ENCODE data around the gene RCBTB1.
"Not testable (repeated sequence)": the region's sequence is repeated elsewhere in the genome, so short reads cannot be mapped to it uniquely, and the experiment has no call there.

Gene RCBTB1

GRCh38 chr13:49596221-49596620 lies 10.9 kb upstream of the RCBTB1 start:
- TF ChIP-seq, protein P1, sequence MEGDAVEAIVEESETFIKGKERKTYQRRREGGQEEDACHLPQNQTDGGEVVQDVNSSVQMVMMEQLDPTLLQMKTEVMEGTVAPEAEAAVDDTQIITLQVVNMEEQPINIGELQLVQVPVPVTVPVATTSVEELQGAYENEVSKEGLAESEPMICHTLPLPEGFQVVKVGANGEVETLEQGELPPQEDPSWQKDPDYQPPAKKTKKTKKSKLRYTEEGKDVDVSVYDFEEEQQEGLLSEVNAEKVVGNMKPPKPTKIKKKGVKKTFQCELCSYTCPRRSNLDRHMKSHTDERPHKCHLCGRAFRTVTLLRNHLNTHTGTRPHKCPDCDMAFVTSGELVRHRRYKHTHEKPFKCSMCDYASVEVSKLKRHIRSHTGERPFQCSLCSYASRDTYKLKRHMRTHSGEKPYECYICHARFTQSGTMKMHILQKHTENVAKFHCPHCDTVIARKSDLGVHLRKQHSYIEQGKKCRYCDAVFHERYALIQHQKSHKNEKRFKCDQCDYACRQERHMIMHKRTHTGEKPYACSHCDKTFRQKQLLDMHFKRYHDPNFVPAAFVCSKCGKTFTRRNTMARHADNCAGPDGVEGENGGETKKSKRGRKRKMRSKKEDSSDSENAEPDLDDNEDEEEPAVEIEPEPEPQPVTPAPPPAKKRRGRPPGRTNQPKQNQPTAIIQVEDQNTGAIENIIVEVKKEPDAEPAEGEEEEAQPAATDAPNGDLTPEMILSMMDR (IDR thresholded peaks at IDR 0.05; ENCODE audit: low read depth, low read length): no peak

GRCh38 chr13:49594576-49594975 lies 9.2 kb upstream of the RCBTB1 start:
- DNase-seq: no peak
- Histone ChIP-seq H3K36me3 (no peaks in the 10 kb centered on the region), H3K27ac (no peak overlapping the region), H3K9me3 (ENCODE audit: severe bottlenecking) (no peaks in the 10 kb centered on the region), H3K27me3 (ENCODE audit: insufficient read depth, low read depth, severe bottlenecking) (no peaks in the 10 kb centered on the region), H3K4me3 (ENCODE audit: low read depth, low read length) (no peak overlapping the region)
- TF ChIP-seq, protein P1 (IDR thresholded peaks at IDR 0.05; ENCODE audit: low read depth, low read length): no peak

More at GRCh38 chr13:49596221-49596620, 10.9 kb upstream of the RCBTB1 start:
- Histone ChIP-seq H3K9me3 (ENCODE audit: severe bottlenecking) (no peaks in the 10 kb centered on the region), H3K27ac (no peak overlapping the region), H3K36me3 (no peaks in the 10 kb centered on the region), H3K4me3 (ENCODE audit: low read depth, low read length) (no peak overlapping the region), H3K27me3 (ENCODE audit: insufficient read depth, low read depth, severe bottlenecking) (no peaks in the 10 kb centered on the region)
- no peak for DNase-seq

DNA sequence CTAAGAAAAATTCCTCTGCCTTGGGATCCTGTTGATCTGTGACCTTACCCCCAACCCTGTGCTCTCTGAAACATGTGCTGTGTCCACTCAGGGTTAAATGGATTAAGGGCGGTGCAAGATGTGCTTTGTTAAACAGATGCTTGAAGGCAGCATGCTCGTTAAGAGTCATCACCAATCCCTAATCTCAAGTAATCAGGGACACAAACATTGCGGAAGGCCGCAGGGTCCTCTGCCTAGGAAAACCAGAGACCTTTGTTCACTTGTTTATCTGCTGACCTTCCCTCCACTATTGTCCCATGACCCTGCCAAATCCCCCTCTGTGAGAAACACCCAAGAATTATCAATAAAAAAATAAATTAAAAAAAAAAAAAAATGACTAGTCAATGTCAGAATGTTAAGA lies 8.5 kb upstream of the RCBTB1 start:
- not testable (repeated sequence) for H3K4me3 ChIP-seq (ENCODE audit: low read depth, low read length); H3K27ac ChIP-seq; H3K36me3 ChIP-seq; H3K27me3 ChIP-seq (ENCODE audit: insufficient read depth, low read depth, severe bottlenecking); H3K9me3 ChIP-seq (ENCODE audit: severe bottlenecking); DNase-seq

GRCh38 chr13:49590714-49591113 lies 5.4 kb upstream of the RCBTB1 start:
- not testable (repeated sequence) for H3K27ac ChIP-seq; DNase-seq; H3K9me3 ChIP-seq (ENCODE audit: severe bottlenecking); H3K36me3 ChIP-seq; H3K27me3 ChIP-seq (ENCODE audit: insufficient read depth, low read depth, severe bottlenecking); H3K4me3 ChIP-seq (ENCODE audit: low read depth, low read length)

GRCh38 chr13:49587311-49587847 lies 2.0 kb upstream of the RCBTB1 start:
- Histone ChIP-seq H3K4me3 (ENCODE audit: low read depth, low read length) (no peak overlapping the region), H3K27ac (no peak overlapping the region), H3K27me3 (ENCODE audit: insufficient read depth, low read depth, severe bottlenecking) (no peaks in the 10 kb centered on the region), H3K9me3 (ENCODE audit: severe bottlenecking) (no peaks in the 10 kb centered on the region), H3K36me3 (peaks cover 4% of the 10 kb centered on the region; the same call in 1 of the 2 replicates)
- TF ChIP-seq, protein P1 (IDR thresholded peaks at IDR 0.05; ENCODE audit: low read depth, low read length): no peak
- DNase-seq: no peak

GRCh38 chr13:49586717-49587116 lies 1.4 kb upstream of the RCBTB1 start:
- Histone ChIP-seq H3K36me3 (peaks cover 5% of the 10 kb centered on the region; the same call in 1 of the 2 replicates), H3K4me3 (ENCODE audit: low read depth, low read length) (no peak overlapping the region), H3K27ac (no peak overlapping the region), H3K9me3 (ENCODE audit: severe bottlenecking) (no peaks in the 10 kb centered on the region), H3K27me3 (ENCODE audit: insufficient read depth, low read depth, severe bottlenecking) (no peaks in the 10 kb centered on the region)
- TF ChIP-seq, protein P1 (IDR thresholded peaks at IDR 0.05; ENCODE audit: low read depth, low read length): no peak
- no peak for DNase-seq

DNA sequence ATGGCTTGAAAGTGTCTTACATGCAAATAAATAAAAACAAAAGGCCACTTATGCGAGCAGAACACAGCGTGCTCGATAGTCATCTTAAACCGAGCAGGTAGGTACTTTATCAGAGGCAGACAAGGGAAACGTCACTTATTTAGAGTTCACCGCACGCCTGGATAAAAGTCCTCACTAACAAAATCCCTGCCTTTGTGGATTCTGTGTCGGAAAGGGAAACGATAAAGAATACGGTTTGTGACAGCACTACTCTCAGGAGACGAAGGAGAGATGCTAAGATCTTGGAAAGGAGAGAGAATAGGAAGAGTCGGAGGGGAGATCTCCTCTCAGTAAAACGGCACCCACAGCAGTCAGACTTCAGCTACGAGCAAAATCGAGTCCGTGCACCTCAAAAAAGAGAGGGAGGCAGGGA lies 581 bp downstream of the RCBTB1 start:
- peak overlapping the region; percentile 91 for H3K27ac ChIP-seq

More for the DNA sequence above, 581 bp downstream of the RCBTB1 start:
- Histone ChIP-seq H3K9me3 (ENCODE audit: severe bottlenecking) (no peaks in the 10 kb centered on the region), H3K36me3 (peaks cover 11% of the 10 kb centered on the region), H3K27me3 (ENCODE audit: insufficient read depth, low read depth, severe bottlenecking) (no peaks in the 10 kb centered on the region), H3K4me3 (ENCODE audit: low read depth, low read length) (peak overlapping the region; percentile 64)
- DNase-seq: no peak
- TF ChIP-seq, protein P1 (IDR thresholded peaks at IDR 0.05; ENCODE audit: low read depth, low read length): no peak

Data from WERI-Rb-1 (cell line).